GM10847 (cell line): ENCODE results near the gene ZNF567.

ENCODE experiments used
- POLR2A ChIP-seq: IDR thresholded peaks from 2 replicates; pipeline ENCODE4 v1.6.1; 2011; ENCODE audit not compliant: insufficient read length; ENCODE audit errors: extremely low read depth

Gene ZNF567

DNA sequence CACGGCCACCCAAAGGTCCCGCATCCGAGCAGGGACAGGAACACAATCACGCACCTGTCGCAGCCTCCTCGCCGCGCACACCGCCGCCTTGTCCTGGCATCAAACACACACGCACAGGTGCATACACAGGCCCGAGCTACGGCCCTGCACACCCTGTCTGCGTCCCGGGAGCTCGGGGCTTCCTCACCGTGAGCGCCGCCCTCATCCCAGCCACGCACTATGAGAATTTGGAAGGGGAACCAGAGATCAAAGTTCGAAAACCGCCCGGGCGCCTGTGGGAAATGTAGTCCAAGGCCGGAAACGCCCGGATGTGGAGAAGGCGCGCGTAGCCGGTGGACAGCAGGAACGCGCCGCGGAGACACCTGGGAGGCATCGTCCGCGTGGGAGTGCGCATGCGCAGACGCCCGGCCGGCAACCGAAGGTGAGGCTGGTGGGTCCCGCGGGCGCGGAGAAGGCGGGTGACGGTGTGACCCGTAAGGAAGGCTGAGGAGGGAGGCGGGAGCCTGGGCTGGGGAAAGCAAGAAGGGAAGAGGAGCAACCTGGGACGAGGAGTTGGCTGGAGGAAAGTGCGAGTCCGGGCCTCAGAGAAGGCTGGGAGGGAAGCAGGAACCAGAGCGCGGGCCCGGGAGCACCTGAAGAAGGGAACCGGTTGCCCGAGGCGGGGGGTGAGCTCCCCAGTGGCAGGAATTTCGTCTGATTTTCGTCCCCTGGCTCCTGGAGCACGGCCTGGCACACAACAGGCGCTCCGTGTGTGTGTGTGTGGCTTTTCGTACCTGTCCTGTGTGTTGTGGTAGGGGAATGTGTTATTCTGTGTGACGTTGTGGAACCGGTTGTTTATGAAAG, at the start of gene ZNF567:
TSS of gene ZNF567 (plus strand) at position 399 of the 843 bp plus-strand sequence. CDS start 7,256 bp downstream, outside the sequence.
- peak; percentile 86 for TF ChIP-seq POLR2A

DNA sequence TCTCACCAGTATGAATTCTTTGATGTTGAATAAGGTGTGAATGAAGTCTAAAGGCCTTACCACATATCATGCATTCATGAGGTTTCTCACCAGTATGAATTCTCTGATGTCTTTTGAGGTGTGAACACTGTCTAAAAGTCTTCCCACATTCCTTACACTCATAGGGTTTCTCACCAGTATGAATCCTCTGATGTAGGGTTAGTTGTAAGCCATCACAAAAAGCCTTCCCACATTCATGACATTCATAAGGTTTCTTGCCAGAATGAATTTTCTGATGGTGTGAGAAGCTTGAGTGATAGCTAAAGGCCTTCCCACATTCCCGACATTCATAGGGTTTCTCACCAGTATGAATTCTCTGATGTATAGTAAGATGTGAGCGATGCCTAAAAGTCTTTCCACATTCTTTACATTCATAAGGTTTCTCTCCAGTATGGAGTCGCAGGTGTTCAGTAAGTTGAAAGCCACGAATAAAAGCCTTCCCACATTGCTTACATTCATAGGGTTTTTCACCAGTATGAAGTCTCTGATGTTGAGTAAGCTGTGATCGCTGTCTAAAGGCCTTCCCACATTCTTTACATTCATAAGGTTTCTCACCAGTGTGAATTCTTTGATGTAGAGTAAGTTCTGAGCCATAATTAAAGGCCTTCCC, 48.4 kb upstream of the ZNF567 start:
- no peak for TF ChIP-seq POLR2A

DNA sequence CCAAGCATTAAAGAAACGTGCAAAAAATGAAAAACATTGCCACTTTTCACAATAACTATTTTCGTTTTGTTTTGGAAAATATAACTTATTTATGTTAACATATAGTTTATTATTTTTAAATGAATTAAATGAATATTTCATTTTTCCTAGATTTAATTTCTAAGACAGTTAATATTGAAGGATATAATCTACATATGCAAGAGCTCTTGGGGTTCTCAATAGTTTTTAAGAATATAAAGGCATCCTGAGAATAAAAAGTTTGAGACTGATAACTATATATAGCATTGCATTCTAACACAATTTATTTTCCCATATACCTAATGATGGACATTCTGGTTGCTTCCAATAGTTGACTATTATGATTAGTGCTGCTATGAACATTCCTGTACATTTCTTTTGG, 40.7 kb upstream of the ZNF567 start:
- TF ChIP-seq POLR2A, result no peak

DNA sequence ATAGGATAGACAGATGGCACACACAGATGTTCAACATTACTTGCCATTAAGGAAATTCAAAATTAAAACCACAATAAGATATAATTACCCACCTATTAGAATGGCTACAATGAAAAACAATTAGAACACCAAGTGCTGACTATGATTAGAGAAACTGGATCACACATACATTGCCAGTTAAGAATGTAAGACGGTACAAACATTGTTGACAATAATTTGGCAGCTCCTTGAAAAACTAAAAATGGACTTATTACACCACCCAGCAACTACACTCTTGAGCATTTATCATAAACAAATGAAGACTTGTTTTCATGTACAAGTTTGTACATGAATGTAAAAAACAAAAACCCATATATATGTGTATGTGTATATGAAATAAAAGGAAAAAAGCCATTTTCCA, 34.5 kb upstream of the ZNF567 start:
- no peak for TF ChIP-seq POLR2A

DNA sequence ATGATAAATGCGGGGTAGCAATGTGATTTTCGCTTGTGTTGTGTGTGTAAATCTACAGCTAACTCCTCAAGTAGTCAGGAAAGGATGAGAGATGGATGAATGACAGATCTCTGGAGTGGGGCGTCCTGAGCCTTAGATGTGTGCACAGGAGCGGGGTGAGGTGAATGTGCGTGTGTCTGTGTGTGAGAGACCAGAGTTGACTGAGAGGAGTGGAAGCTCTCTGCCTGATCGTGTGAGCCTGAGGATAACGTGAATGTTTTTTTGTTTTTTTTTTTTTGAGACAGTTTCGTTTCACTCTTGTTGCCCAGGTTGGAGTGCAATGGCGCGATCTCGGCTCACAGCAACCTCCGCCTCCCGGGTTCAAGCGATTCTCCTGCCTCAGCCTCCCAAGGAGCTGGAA, 21.6 kb upstream of the ZNF567 start:
- TF ChIP-seq POLR2A, result no peak

DNA sequence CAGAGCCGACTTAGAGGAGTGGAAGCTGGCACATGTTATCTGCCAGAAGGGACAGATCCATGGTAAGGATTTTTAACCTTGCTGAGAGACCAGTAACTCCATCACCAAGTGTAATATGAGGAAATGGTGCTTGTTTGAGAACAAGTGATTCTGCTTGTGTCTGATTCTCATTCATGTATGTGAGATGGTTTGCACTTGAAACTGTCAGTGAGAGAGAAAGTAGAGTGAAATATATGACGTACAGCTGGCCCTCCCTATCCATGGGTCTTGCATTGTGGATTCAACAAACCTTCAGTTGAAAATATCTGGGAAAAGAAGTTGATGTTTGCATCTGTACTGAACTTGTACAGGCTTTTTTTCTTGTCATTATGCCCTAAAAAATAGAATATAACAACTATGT, 18.8 kb upstream of the ZNF567 start:
- TF ChIP-seq POLR2A, result no peak

DNA sequence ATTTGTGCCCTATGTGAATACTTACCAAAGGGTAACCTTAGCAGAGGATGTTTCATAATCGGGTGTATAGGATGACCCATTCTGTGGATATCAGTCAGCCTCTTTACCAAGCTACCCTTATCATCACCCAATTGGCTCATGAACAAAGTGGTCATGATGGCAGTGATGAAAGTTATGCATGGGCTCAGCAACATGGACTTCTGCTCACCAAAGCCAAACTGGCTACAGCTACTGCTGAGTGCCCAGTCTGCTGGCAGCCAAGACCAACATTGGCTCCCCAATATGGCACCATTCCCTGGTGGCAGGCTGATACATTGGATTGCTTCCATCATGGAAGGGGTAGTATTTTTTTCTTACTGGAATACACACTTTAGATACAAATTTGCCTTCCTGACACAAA, 15.0 kb upstream of the ZNF567 start:
- TF ChIP-seq POLR2A, result no peak

DNA sequence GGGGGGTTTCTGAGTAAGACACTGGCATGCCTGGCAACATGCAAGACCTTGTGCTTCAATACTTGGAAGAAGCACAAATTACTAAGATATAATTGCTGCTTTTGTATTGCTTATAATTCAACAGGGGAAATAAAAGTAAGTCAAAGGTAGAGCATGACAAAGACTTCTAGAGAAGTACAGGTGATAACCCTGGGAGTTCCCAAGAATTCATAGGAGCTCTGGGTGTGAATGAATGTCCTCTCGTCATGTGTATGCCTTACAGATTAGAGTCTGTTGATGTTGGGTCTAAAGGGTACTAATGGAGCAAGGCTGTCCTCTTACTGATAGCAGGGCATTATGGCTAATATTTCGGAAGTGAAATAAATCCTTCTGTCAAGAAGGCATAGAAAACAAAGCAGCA, 13.2 kb upstream of the ZNF567 start:
- no peak for TF ChIP-seq POLR2A

DNA sequence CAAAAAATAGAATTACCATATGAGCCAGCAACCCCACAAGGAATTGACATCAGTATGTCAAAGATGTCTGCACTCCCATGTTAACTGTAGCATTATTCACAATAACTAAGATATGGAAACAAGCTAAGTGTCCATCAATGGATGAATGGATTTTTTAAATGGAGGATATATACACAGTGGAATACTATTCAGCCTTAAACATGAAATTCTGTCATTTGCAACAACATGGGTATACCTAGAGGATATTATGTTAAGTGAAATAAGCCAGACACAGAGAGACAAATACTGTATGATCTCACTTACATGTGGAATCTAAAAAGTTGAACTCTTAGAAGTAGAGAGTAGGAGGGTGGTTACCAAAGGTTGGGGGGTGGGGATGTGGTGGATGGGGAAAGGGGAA, 8.0 kb upstream of the ZNF567 start:
- no peak for TF ChIP-seq POLR2A

DNA sequence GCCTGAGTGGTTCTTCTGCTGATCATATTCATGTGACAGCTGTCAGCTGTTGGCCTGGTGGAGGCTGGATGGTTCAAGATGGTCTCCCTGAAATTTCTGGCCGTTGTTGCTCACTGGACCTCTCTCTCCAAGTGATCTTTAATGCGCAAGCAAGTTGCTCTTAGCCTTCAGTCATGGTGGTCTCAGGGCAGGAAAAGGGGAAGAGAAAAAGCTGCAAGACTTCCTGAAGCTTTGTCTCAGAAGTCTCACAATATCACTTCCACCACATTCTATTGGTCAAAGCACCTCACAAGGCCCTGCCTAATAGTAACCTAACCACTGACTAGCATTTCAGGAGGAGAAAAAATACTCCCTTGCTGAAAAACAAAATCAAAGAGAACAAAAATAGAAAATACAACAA, 1.6 kb upstream of the ZNF567 start:
- TF ChIP-seq POLR2A, result no peak

DNA sequence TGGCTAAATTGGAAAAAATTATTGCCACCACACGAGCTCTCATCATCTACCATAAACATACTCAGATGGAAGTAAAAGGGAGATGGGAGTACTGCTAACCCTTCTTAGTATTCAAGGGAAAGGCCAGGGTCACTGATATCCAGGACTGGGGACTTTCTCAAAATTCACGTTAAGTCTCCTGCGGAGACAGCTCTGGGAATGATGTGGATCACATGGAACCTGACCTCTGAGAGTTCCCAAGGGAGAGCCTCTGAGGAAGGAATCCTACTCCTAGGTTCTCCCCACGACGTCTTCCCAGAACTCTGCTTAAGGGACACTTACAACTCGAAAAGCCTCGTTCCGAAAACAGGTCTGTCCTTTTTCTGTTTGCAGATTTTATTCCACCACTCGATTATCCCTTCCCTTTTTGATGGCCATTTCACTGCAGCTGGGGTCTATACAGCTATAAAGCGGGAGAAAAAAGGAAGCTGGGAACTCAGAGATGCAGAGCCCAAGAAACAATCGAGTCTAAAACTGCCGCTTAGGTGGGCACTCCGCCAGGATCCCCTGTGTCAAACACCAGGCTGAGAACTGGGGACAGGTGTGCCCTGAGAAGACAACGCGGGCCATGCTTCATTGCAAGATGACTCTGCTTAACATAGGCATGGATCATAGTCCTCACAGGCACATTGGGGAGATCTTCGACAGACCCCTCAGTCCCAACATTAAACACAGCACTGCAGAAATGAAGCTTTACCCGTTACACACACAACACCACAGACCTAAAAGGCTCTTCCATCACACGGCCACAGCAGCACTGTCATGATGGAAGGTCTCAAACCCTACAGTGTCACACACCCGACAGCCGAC, 823 bp upstream of the ZNF567 start:
- no peak for TF ChIP-seq POLR2A

DNA sequence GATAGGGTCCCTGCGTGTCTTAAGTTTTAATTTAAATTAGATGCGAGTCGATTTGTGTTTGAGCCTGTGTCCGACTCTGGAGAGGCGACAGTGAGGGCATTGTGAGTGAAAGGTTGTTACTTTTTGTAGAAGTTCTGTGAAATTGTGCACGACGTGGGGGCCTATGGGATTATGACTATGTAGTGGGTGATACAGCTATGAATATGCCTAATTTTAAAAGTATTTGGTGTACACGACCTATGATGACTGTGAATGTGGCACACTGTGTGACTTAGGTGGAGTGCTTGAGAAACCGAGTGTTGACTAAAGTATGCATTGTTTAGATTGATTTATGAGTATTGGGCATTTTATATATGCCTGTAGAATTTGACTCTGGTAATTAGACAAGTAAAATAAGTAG, 646 bp downstream of the ZNF567 start:
- no peak for TF ChIP-seq POLR2A

DNA sequence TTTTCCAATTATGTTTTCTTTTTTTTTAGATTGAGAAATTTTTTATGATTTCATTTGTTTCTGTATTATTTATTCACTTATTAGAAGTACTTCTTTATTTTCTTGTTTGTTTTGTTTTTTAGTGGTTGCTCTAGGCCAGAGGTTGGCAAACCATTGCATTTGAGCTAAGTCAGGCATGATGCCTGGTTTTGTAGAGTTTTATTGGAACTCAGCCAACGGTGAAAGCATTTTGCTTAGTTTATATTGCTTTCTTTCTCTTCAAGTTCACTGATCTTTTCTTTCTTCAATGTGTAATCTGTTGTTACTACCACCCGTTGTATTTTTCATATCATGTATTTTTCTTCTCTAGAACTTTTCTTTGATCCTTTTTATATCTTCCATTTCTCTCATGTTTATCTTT, 19.7 kb downstream of the ZNF567 start:
- no peak for TF ChIP-seq POLR2A

DNA sequence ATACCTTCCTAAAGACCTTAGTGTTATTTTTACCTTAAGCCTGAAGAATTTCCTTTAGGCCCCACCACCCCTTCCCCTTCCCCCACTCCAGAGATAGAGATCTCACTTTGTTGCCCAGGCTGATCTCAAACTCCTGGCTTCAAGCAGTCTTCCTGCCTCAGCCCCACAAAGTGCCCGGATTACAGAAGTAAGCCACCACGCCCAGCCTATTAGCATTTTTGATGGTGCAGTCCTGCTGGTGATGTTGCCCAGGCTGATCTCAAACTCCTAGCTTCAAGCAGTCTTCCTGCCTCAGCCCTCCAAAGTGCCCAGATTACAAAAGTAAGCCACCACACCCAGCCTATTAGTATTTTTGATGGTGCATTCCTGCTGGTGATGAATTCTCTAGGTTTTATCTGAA, 22.0 kb downstream of the ZNF567 start:
- TF ChIP-seq POLR2A, result no peak

DNA sequence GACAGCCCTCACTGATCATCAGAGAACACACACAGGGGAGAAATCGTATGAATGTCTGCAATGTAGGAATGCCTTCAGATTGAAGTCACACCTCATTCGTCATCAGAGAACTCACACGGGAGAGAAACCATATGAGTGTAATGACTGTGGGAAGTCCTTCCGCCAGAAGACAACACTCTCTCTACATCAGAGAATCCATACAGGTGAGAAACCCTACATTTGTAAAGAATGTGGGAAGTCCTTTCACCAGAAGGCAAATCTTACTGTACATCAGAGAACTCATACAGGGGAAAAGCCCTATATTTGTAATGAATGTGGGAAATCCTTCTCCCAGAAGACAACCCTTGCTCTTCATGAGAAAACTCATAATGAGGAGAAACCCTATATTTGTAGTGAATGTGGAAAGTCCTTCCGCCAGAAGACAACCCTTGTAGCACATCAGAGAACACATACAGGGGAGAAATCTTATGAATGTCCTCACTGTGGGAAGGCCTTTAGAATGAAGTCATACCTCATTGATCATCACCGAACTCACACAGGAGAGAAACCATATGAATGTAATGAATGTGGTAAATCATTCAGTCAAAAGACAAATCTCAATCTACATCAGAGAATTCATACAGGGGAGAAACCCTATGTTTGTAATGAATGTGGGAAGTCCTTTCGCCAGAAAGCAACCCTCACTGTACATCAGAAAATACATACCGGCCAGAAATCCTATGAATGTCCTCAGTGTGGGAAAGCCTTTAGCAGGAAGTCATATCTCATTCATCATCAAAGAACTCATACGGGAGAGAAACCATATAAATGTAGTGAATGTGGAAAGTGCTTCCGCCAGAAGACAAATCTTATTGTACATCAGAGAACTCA, 32.5 kb downstream of the ZNF567 start:
- TF ChIP-seq POLR2A, result no peak
